Colonic mucosa (tissue), 4 donors: Measurements from ENCODE around the gene OXLD1. TPM values are rescaled to one million over a fixed set of nuclear protein-coding genes. Genes with fewer than 3 reads are reported as not detected.

Source experiments
- DNase-seq: peaks from one replicate; pipeline ENCODE4 v3.0.0-alpha.2; 2020
- H3K27ac ChIP-seq: fragments of 200-600 bp; one replicate; pipeline ENCODE4 v1.8.0; 2021
- H3K27me3 ChIP-seq: fragments of 200-600 bp; one replicate; pipeline ENCODE4 v1.8.0; 2021
- H3K36me3 ChIP-seq: fragments of 200-600 bp; one replicate; pipeline ENCODE4 v1.8.0; 2021
- H3K4me1 ChIP-seq: fragments of 200-600 bp; one replicate; pipeline ENCODE4 v1.8.0; 2021; ENCODE audit warnings: mild to moderate bottlenecking
- H3K4me3 ChIP-seq: fragments of 200-600 bp; one replicate; pipeline ENCODE4 v1.8.0; 2021
- H3K9ac ChIP-seq, 2 donors: one replicate each; pipeline ENCODE4 v1.7.0; 2013; ENCODE audit warnings: control low read depth in 2 of 2, low read depth in 2 of 2, low read length in 2 of 2
- H3K9me3 ChIP-seq: fragments of 200-600 bp; one replicate; pipeline ENCODE4 v1.8.0; 2021
- intact Hi-C: fragments of 100-400 bp; cut with DNase I; formaldehyde crosslinking; loops from one replicate; pipeline ENCODE4 v1.14.1; 2022
- total RNA-seq, 2 donors: library from RNA; stranded (reverse); fragmentation: NEBNext Ultra II Directional in 1 of 2; extraction: Animal tissue kit (Norgen Biotek cat#: 25700) in 1 of 2; gene quantifications; one replicate each; pipeline ENCODE4 v1.2.1, GENCODE V29; 2021
- TF ChIP-seq, protein P1 (sequence below): fragments of 200-600 bp; IDR thresholded peaks from one replicate; pipeline ENCODE4 v1.8.0; 2022; ENCODE audit warnings: antibody characterized with exemption, mild to moderate bottlenecking
- donor health status: healthy.
- donor health status: DM: no; HTN: no; CAD: no.
- donor health status: DM: no; HTN: no; CAD: no.

The OXLD1 gene
- total RNA-seq = 10 to 100 TPM; 21.7 to 42.8 TPM

DNA sequence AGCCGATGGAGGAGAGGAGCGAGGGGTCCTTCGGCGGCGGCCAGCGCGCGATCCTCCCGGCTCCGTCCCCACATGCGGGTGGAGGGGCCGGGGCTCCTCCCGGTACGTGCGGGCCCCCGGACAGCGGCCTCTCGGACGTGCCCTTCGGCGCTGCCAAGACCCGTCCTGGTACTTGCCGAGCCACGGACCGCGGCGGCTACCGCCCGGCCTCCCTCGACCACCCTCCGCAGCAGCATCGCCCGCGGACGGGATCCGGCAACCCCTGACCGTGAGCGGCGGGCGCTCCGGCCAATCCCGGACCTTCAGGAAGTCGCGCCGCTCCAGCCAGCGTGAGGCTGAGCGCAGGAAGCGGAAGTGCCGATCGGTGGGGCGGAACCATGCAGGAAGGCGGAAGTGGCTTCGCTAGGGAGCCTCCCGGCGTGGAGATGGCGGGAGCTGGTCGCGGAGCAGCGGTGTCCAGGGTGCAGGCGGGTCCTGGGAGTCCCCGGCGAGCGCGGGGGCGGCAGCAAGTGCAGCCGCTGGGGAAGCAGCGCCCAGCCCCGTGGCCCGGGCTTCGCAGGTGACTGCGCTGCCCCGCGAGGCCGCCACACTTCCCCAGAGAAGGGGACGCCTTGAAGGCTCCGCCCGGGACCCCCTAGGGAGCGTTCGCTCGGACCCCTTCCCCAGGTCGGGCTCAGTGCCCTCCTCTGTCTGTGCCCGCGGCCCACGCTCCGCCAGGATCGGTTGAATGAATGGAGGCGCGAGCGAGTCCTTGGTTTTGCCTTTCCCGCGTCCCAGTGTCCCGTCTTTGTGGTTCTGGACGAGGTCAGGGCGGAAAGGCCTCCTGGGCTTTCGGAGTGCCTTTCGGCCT, at the start of gene OXLD1, which contains the start of gene CCDC137:
Gene OXLD1 (minus strand): TSS at position 264 of the 850 bp plus-strand sequence. CDS start 28 bp downstream, at position 236.
Gene CCDC137 (plus strand): TSS at position 396 of the 850 bp plus-strand sequence. CDS start 30 bp downstream, at position 426.
- Histone ChIP-seq H3K9ac (peak within 1 kb of the TSS; percentile 91 to 95), H3K4me1 (peaks cover 16% of the 10 kb centered on the region), H3K4me3 (peak within 1 kb of the TSS; percentile 97), H3K27me3 (no peaks in the 10 kb centered on the region), H3K9me3 (no peaks in the 10 kb centered on the region), H3K36me3 (no peaks in the 10 kb centered on the region), H3K27ac (peak within 1 kb of the TSS; percentile 76)
- intact Hi-C loops = no loop called here
- TF ChIP-seq, protein P1, sequence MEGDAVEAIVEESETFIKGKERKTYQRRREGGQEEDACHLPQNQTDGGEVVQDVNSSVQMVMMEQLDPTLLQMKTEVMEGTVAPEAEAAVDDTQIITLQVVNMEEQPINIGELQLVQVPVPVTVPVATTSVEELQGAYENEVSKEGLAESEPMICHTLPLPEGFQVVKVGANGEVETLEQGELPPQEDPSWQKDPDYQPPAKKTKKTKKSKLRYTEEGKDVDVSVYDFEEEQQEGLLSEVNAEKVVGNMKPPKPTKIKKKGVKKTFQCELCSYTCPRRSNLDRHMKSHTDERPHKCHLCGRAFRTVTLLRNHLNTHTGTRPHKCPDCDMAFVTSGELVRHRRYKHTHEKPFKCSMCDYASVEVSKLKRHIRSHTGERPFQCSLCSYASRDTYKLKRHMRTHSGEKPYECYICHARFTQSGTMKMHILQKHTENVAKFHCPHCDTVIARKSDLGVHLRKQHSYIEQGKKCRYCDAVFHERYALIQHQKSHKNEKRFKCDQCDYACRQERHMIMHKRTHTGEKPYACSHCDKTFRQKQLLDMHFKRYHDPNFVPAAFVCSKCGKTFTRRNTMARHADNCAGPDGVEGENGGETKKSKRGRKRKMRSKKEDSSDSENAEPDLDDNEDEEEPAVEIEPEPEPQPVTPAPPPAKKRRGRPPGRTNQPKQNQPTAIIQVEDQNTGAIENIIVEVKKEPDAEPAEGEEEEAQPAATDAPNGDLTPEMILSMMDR = no peak
- DNase-seq = peak; percentile 97

DNA sequence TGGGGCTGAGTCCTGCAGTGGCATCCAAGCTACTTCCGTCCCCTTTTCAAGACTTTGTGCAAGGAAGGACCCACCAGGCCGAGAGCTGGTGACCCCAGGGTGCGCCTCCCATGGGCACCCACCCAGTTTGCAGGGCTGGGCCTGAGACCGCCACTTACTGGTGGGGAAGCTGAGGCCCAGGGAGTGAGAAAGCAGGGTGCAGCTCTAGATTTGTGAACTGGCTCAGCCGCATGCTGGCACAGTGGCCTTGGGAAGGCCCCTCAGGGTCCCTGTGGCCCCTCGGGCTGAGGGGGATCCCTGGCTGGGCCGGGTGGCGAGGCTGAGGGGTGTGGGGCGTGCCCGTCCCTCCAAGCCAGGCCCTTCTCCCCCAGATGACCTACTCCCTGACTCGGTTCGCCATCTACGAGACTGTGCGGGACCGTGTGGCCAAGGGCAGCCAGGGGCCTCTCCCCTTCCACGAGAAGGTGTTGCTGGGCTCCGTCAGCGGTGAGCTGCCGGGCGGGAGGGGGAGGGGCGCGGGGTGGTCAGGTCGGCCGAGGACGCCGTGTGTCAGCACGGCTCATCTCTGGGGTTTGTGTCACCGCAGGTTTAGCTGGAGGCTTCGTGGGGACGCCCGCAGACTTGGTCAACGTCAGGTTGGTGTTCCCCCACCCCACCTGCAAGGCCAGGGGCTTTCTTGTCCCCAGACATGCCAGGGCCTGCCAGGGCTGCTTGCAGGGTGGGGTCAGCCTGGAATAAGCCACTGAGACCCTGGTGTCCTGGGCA, 48.9 kb upstream of the OXLD1 start:
- Histone ChIP-seq H3K4me1 (peaks cover 30% of the 10 kb centered on the region), H3K27ac (no peak overlapping the region), H3K27me3 (no peaks in the 10 kb centered on the region), H3K9me3 (no peaks in the 10 kb centered on the region), H3K4me3 (no peak overlapping the region), H3K36me3 (no peaks in the 10 kb centered on the region), H3K9ac (no peak overlapping the region)
- intact Hi-C loops = no loop called here
- TF ChIP-seq, protein P1 = no peak
- DNase-seq = no peak

DNA sequence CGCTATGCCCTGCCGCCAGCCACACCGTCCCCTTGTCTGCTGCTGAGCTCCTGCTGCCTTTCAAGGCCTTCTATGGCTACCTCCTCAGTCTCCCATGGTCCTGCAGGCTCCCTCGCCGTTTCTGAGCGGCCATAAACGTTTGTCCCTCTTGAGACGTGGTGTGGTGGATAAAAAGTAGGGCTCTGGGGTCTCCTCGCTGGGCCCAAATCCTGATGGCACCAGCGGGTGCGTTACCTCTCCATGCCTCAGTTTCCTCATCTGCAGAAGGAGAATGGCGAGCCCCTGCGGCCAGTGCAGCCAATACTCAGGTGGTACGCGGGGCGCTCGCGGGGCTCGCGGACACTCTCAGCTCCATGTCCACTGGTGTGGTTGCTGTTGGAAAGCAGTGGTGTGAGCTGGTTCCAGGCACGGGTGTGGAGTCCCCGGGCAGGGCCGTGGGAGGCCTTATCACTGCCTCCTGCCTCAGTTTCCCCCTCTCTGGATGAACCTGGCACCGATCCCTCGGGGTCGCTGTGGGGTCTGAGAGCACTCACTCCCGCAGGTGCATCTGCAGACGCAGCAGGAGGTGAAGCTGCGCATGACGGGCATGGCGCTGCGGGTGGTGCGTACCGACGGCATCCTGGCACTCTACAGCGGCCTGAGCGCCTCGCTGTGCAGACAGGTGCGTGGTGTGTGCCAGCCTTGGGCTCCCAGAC, 48.2 kb upstream of the OXLD1 start:
- no peak for DNase-seq
- Histone ChIP-seq H3K4me3 (no peak overlapping the region), H3K36me3 (no peaks in the 10 kb centered on the region), H3K4me1 (peaks cover 35% of the 10 kb centered on the region), H3K27me3 (no peaks in the 10 kb centered on the region), H3K27ac (no peak overlapping the region), H3K9me3 (no peaks in the 10 kb centered on the region), H3K9ac (peak overlapping the region; percentile 78 to 86)
- TF ChIP-seq, protein P1 = no peak
- intact Hi-C loops = no loop called here

- TF ChIP-seq, protein P1 = no peak
- H3K4me1 ChIP-seq = peaks cover 35% of the 10 kb centered on the region
- peak overlapping the region; percentile 48 for H3K27ac ChIP-seq
- H3K36me3 ChIP-seq = no peaks in the 10 kb centered on the region
- H3K9me3 ChIP-seq = no peaks in the 10 kb centered on the region
- H3K9ac ChIP-seq = peak overlapping the region; percentile 78 to 86
- H3K27me3 ChIP-seq = no peaks in the 10 kb centered on the region
- peak; percentile 81 for DNase-seq
- intact Hi-C loops = no loop called here
- H3K4me3 ChIP-seq = peak overlapping the region; percentile 75
These were observed 47.4 kb upstream of the OXLD1 start for GRCh38 chr17:81713556-81714411.
